GM21717 (cell line): ENCODE results near the gene OIP5.
"Not testable (repeated sequence)": the region's sequence is repeated elsewhere in the genome, so short reads cannot be mapped to it uniquely, and the experiment has no call there.

ENCODE experiments used
- ATAC-seq: cut with Tn5 transposase; IDR thresholded peaks from one replicate; pipeline ENCODE4 v1.9.1; 2021; ENCODE audit warnings: mild to moderate bottlenecking, moderate library complexity; ENCODE audit not compliant: unreplicated experiment

Gene OIP5

DNA sequence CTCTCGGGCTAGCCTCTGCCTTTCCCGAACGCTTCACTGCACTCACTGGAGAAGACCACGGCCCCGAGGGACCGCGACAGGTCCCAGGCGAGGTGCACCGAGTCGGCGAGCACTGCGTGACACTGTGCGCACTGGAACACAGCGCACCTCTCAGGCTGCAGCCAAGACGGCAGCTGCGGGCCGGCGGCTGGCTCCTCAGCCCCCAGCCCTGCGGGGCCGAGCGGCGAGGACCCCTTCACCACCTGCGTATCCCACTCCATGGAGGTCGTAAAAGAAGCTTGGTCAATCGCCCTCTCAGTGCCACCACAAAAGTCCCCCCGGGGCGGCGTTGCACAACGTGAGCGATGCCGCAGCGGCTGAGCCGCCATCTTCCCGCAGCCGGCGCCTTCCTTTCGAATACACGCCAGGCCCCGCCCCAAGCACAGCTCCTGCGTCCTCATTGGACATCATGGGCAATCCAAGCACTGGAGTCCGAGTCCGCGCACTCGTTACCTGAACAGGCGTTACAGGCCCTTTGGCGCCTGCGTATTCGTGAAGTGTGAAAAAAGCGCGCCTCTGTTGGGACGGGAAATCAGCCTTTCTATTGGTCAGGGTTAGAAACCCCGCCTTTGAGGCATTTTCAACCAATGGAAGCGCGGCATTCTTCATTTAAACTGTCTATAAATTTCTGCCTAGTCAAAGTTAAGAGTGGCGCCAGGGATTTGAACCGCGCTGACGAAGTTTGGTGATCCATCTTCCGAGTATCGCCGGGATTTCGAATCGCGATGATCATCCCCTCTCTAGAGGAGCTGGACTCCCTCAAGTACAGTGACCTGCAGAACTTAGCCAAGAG is at the start of gene OIP5, which contains the start of gene NUSAP1:
OIP5 (minus strand) TSS at position 398 of the 832 bp plus-strand sequence; CDS start at position 368, 30 bp downstream.
NUSAP1 (plus strand) TSS at position 688 of the 832 bp plus-strand sequence; CDS start at position 765, 77 bp downstream.
- ATAC-seq = peak; percentile 79

DNA sequence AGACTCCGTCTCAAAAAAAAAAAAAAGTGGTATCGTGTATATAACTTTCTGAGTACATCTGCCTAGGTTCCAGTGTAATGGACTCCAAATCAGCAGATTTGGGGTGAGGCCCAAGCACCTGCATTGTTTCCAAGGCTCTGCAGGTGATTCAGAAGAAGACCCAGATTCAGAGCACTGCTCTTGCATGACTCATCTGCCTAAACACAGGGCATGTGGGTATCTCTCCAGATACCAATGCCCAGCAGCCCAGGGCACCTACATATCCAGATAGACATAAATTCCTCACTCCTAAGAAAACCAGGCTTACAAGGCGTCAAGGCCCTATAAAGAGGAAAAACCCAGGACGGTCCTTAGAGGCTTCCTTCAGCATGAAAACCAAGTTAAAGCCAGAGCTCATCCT is 45.6 kb upstream of the OIP5 start:
- ATAC-seq = no peak

GRCh38 chr15:41367418-41367817 is 35.0 kb upstream of the OIP5 start:
- ATAC-seq = no peak

DNA sequence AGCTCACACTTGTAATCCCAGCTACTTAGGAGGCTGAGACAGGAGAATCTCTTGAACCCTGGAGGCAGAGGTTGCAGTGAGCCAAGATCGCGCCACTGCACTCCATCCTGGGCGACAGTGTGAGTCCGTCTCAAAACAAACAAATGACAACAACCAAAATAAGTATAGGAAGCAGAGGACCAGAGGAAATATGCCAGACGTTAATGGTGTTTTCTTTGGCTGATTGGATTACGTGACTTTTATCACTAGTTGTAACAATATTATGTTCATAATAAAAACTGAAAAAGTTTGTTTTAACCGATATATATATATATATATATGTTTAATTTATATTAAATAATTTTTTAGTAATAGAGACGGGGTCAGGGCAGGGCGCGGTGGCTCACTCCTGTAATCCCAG is 22.0 kb upstream of the OIP5 start:
- ATAC-seq = no peak

- ATAC-seq = no peak
These were observed 17.8 kb upstream of the OIP5 start for GRCh38 chr15:41350057-41350717.

GRCh38 chr15:41347236-41347635 is 14.8 kb upstream of the OIP5 start:
- ATAC-seq = no peak

- ATAC-seq = no peak
These were observed 9.1 kb upstream of the OIP5 start for GRCh38 chr15:41341519-41341918.

GRCh38 chr15:41340189-41340695 is 7.9 kb upstream of the OIP5 start:
- no peak for ATAC-seq

GRCh38 chr15:41337631-41338522 is 5.5 kb upstream of the OIP5 start:
- ATAC-seq = no peak

DNA sequence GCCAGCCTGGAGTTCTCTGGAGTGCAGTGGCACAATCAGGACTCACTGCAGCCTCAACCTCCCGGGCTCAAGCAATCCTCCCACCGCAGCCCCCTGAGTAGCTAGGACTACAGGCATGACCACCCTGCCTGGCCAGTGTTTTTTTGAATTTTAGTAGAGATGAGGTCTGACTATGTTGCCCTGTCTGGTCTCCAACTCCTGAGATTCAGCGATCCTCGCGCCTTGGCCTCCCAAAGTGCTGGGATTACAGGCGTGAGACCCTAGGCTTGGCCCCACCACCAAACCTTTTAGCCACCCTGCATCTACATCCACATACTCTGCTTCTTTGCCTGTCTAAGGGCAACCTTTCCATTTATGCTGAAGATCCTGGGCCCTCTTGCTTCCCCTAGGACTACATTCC is 4.7 kb upstream of the OIP5 start:
- no peak for ATAC-seq

GRCh38 chr15:41336549-41336948 is 4.2 kb upstream of the OIP5 start:
- ATAC-seq = no peak

DNA sequence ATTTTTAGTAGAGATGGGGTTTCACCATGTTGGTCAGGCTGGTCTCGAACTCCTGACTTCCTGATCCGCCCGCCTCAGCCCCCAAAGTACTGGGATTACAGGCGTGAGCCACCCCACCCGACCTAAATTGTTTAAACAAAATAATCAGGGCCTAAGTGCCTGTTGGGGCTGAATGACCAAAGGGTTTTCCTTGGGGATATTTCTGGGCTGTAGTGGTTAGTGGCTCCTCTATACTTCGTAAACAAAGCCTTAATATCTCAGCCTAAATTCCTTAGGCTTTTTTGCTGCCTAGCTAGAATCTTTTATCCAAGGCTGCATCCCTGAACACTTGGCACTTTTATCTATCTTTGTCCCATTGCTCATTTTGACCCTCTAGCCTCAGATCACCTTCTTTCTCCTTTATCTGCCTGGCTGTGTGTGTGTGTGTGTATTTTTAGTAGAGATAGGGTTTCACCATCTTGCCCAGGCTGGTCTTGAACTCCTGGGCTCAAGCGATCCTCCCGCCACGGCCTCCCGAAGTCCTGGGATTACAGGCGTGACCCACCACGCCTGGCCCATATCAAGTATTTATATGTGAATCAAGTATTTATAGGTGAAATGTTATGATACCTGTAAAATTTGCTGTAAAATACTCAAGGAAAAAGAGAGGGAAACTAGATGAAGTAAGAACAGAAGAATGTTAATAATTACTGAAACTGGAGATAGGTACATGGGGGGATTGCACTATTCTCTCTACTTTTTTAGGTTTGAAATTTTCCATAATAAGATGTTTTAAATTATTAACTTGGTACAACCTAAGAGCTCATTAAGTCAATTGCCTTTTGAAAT is 2.1 kb upstream of the OIP5 start:
- no peak for ATAC-seq

DNA sequence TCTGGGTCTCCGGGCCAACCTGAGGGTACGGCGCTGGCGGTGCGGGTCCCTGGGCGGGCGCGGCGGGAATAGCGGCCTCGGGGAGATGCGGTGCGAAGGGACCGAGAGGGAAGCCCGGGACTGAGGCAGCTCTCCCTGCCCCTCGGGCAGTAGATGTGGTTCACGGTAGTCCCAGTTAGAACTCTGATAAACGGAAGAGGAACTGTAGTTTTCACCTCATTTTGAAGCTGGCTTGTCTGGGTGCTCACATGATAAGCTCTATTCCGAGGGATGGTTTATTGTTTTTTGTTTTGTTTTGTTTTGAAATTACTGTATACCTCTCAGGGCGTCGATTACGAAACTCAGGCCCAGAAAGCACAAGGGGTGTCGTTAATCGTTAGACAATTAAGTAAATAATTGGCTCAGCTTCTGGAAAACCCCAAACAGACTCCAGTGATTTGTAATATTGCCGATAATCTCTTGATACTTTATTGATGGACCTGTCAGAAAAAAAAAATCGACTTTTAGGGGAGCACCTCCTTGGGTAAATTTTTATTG is 703 bp upstream of the OIP5 start:
- ATAC-seq = peak; percentile 18

- no peak for ATAC-seq
These were observed 578 bp downstream of the OIP5 start for GRCh38 chr15:41331833-41332193.

- no peak for ATAC-seq
These were observed 1.1 kb downstream of the OIP5 start for GRCh38 chr15:41331281-41331680.

DNA sequence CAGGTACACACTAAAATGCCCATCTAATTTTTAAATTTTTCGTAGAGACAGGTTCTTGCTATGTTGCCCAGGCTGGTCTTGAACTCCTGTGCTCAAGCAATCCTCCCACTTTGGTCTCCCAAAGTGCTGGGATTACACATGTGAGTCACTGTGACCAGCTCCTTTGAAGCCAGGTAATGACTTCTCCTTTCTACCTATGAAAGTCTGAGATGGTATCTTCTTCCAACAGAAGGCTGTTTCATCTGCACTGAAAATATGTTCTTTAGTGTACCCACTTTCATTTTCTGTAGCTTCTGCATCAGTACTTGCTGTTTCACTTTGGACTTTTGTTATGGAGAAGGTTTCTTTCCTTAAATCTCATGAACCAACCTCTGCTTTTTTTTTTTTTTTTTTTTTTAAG is 8.8 kb downstream of the OIP5 start:
- ATAC-seq = no peak

- ATAC-seq = not testable (repeated sequence)
These were observed 11.5 kb downstream of the OIP5 start for GRCh38 chr15:41320805-41321330.

GRCh38 chr15:41309226-41309905 is 23.0 kb downstream of the OIP5 start:
- ATAC-seq = no peak

DNA sequence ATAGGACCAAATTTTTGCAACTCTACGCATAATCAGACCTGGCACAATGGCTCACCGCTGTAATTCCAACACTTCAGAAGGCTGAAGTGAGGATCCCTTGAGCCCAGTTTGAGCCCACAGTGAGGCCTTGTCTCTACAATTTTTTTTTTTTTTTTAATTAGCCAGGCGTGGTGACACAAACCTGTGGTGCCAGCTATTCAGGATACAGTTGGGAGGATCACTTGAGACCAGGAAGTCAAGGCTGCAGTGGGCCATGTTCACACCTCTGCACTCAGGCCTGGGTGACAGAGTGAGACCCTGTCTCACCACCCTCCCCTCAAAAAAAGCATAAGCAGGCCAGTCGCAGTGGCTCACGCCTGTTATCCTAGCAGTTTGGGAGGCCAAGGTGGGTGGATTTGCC is 24.7 kb downstream of the OIP5 start:
- ATAC-seq = no peak
